T-helper 1 cell (primary cell): Measurements from ENCODE around the gene NEURL1B.
"Not testable (repeated sequence)": the region's sequence is repeated elsewhere in the genome, so short reads cannot be mapped to it uniquely, and the experiment has no call there.

Experiments used
- DNase-seq, 5 donors: peaks; one replicate each; pipeline ENCODE4 v3.0.0-alpha.2; 2012 to 2020

NEURL1B gene

DNA sequence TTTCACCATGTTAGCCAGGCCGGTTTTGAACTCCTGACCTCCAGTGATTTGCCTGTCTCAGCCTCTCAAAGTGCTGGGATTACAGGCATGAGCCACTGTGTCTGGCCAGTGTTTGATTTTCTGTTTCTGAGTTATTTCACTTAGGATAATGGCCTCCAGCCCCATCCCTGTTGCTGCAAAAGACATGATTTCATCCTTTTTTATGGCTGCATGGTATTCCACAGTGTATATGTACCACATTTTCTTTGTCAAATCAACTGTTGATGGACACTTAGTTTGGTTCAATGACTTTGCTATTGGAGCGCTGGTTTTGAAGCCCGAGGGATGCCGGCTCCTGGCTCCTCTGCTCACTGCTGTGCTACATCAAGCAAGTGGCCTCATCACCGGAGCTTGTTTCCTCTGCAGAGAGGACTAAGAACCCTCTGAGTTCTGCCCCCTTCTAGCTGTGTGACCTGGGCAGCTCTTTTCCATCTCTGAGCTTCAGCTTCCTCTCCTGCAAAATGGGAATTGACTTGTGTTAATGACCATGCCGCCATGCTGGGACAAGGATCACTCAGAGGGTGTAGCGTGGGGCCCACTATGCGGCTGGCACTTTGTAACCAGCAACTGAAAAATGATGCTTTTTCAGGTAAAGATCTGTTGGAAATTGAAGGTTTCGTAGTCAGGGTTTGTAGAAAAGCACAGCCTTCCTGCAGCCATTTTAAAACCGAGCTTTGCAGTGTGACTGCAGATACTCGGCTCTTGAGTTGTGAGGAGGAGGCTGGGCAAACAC is 4.6 kb upstream of the NEURL1B start:
- no peak for DNase-seq

DNA sequence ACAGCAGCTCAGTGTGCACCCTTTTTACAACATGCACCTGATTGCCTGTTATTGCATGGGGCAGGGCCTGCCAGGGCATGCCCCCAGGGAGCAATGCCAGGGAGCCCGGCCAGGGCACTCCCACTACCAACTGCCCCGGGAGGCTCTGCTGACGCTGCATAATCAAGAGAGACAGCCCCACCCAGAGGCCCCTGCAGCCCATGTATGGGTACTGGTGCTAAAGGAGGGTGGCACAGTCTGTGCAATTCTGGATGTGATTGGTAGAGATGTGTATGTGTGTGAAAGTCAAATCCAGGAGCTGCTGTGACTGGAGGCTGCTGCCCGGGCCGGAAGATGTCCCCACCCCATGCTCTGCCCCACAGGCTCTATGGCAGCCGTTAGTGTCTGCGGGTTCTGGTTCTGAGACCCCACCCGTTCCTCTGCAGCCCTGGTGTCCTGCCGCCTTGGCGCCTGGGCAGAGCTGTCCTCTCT is 3.9 kb upstream of the NEURL1B start:
- DNase-seq: no peak

- DNase-seq: no peak
Measured at GRCh38 chr5:172637740-172638139, 3.3 kb upstream of the NEURL1B start.

DNA sequence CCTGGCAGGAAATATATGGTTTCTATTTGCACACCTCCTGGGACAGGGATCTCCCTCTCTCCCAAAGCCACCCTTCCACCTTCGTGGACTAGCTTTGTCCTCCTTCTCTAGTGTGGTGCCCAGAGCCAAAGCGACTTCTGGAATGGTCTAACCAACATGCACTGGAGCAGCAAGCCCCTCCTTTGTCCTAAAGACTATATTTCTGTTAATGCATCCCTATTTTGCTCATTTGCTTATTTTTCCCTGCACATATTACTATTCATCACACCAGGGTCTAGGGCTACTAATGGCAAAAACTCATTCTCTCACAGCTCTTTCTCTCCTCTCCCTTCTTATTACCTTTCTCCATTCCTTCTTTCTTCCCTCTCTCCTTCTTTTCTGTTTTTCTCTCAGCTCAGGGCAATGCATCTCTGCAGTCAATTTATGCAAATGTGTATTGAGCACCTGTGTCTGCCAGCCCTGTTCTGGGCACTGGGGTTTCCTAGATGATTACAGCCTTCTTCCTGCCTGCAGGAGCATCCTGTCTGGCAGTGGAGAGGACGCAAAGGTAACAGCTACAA is 2.8 kb upstream of the NEURL1B start:
- DNase-seq: no peak

GRCh38 chr5:172640139-172640538 is 924 bp upstream of the NEURL1B start:
- DNase-seq: no peak

DNA sequence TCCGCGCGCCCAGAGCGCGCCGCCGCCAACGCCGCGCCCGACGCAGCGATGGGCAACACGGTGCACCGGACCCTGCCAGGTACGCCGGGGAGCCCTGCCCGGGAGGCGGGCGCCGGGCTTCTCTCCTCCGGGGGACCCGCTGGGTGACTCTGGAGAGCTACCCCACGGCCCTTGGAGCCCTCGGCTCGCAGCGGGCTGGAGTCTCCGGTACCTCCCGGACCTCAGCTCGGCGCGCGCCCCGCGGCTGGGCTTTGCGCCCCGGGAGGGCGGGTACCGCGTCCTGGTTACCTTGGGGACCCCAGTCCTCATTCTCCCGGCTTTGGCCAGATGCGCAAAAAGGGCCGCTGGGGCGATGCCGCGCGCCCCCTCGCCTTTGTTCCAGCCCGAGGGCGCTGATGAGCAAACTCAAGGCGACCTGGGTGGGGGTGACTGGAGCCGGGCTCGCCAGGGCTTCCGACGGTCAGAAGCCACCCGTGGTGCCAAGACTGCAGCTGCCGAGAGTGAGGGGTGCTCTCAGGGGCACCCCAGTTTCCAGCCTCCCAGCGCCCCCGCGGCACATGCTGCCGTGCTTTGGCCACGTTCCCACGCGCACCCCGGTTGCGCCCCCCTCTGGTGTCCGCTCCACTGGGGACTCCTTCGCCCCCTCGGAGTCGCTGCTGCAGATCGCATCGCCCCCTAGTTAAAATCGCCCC is 442 bp downstream of the NEURL1B start:
- no peak for DNase-seq

DNA sequence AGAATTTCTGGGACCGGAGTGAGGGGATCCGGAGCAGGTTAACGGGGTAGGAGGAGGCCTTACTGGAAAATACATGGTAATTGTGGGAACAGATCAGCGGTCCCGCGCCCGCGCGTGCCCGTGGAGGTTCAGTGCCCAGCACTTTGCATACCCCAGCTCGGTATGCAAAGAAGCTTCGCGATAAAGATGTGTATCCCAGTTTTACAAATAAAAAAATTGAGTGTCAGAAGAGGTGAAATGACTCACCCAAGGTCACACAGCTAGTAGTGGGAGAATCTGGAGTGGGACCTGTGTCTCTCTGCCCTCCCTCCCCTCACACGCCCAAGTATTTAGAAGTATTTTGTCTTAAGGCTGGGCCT is 967 bp downstream of the NEURL1B start:
- DNase-seq: no peak

GRCh38 chr5:172642486-172642885 is 1.4 kb downstream of the NEURL1B start:
- no peak for DNase-seq

GRCh38 chr5:172642926-172643871 is 2.1 kb downstream of the NEURL1B start:
- DNase-seq: no peak

GRCh38 chr5:172644266-172644665 is 3.2 kb downstream of the NEURL1B start:
- no peak for DNase-seq

DNA sequence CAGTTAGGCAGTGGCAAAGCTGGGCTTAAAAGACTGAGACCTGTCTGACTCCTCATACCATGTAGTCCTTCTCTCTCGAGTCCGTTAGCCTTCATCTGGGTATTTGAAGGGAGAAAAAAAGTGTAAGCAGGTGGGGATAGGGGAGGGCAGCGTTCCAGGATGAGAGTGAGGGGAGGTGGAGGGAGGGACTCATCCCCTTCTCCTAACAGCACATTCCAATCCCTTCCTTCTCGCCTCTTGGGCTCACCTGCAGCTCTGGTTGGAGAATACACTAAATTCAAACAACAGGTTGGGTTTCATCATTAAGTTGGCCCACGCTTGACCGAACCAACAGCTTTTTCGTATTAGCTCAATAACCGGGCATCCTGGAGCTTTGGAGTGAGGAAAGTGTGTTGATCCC is 3.6 kb downstream of the NEURL1B start:
- no peak for DNase-seq

DNA sequence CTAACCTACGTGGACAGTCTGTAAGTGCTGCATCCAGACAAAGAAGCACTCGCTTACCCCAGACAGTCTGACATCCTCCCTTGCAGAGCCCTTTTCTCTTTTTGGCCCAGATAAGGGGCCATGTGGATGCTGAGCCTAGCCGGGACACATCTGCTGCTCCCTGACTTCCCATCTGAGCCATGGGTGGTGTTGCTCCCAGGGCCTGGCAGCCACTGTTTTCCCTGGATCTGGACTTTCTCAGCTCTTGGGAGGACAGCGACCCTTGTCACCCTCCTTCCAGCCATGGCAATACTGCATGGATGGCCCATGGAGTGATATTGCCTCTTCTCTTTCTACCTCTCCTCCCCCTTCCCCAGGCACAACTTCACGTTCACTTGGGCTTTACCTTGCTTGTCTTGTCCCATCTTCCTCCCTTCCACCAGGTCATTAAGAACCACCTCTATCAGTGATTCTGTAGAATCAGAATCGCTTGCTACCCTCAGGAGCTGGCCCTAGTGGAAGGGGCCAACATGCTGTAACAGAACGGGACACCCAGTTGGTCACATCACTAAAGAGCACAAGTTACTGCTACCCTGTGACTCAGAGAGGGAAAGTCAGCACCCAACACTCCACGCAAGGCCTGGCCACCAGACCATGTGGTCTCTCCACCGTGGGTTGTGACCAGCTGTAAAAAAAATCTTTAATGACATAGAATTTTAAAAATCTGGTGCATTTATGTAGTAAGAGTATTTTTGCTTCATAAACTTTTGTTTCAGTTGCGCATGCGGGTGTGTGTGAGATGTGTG is 4.4 kb downstream of the NEURL1B start:
- DNase-seq: no peak

- DNase-seq: no peak
Measured at GRCh38 chr5:172646716-172647285, 5.7 kb downstream of the NEURL1B start.

DNA sequence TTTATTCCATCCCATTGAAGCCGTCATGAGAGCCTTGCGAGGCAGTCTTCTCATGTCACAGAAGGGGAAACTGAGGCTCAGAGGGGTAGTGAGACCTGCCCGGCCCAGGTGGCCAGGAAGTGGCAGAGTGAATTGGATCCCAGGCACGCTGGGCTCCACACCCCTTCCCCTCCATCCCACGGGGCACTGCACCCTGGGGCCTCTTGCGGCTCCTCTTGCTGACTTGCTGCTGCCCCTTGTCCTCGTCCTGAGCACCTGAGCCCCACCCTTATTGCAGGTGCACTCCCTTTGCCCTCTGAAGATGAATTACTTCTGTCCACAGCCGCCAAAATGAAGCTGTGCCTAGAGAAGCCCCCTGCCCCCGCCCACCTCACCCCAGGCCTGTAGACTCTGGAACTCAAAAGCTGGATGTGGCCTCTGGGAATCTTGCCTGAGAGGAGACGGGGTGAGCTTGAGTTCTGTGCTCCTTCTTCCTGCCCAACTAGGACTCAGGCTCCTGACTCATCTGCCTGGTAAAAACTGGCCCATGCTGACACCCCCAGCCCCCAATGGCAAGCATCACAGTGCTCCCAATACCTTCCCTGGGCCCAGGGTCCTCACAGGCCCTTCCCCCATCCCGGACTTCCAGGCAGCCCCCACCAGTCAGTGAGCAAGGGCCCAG is 6.4 kb downstream of the NEURL1B start:
- DNase-seq: no peak

- no peak for DNase-seq
Measured at GRCh38 chr5:172648013-172648381, 6.9 kb downstream of the NEURL1B start.

DNA sequence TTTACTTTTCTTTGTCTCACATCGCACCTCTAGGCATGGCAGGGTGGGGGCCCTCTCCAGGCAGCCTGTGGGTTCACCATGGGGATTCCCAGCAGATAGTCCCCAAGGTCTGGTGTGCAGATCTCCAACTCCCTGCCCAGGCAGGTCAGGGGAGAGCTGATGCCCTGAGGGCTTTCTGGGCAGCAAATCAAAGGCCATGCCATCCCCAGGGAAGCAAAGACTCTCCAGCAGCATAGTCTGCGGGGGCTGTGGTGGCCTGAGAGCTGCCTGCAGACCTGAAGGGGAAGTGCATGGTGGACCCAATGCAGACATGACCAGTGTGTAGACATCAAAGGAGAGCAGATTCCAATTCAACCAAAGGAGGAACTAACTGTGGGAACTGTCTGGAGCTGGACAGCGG is 7.7 kb downstream of the NEURL1B start:
- DNase-seq: no peak

- DNase-seq: not testable (repeated sequence)
Measured at GRCh38 chr5:172656496-172656895, 15.4 kb downstream of the NEURL1B start.

- not testable (repeated sequence) for DNase-seq
Measured at GRCh38 chr5:172657524-172658233, 16.6 kb downstream of the NEURL1B start.

GRCh38 chr5:172658391-172658790 is 17.3 kb downstream of the NEURL1B start:
- no peak for DNase-seq

DNA sequence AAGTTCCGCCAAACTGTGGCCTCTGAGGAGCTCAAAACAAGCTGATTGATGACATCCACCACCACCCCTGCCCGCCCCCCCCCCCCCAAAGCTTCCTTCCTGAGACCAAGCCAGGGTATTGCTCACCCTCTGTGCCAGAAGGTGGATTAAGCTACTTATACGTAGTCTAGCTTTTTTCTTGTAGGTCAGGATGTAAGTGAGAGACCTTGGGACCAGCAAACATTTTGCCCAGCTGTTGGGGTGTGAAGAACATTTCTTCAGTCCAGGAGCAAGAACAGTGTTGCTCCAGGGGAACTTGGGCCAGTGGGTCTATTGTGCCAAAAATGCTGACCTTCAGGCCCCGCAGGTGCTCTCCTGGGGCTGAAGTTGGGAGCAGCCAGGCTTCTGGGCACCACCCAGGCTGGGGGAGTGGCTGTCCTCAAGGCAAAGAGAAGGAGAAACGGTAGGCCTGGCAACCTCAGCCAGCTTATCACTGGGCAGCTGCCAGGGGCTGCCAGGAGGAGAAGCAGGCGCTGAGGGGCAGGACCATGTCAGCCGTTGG is 18.0 kb downstream of the NEURL1B start:
- DNase-seq: no peak
